ENCODE measurements around the gene TAF1A. TPM values are rescaled to one million over a fixed set of nuclear protein-coding genes. Genes with fewer than 3 reads are reported as not detected.

Gene TAF1A
- total and polyA plus RNA-seq, 2 donors (not counting 1 experiment from before 2014, with no cell fraction given) = 7.2 to 15.2 TPM

GRCh38 chr1:222546548-222547259 is 43.0 kb downstream of the TAF1A start:
- TF ChIP-seq CTCF (conservative IDR thresholded peaks at IDR 0.05 in 1 of 2, IDR thresholded peaks at IDR 0.05 in 1 of 2; ENCODE audit: low read depth in 1 of 2, low read length in 2 of 2) (no peak), EZH2 (IDR thresholded peaks at IDR 0.05; ENCODE audit: low read length, missing control alignments) (no peak)
- peak; percentile 78 to 80 for DNase-seq (ENCODE audit: low read depth in 2 of 2)
- H3K79me2 ChIP-seq (ENCODE audit: control insufficient read depth, insufficient read depth, low read length) = no peaks in the 10 kb centered on the region
- H3K9ac ChIP-seq (ENCODE audit: insufficient read depth, low read length) = no peak overlapping the region
- no peaks in the 10 kb centered on the region for H3K9me3 ChIP-seq (ENCODE audit: control insufficient read depth, insufficient read depth, low read depth, low read length)
- peak overlapping the region; percentile 66 for H3K4me2 ChIP-seq (ENCODE audit: extremely low read depth, insufficient read depth, low read length)
- H3K27ac ChIP-seq (ENCODE audit: insufficient read depth, low read length) = peak overlapping the region; percentile 47
- peak overlapping the region in 1 of 4 experiments; percentile 18 for H3K4me3 ChIP-seq (replicated peaks in 1 of 4; ENCODE audit: control extremely low read depth in 1 of 4, insufficient read depth in 1 of 4, low read depth in 3 of 4, low read length in 4 of 4)
- H2AFZ ChIP-seq (ENCODE audit: low read length) = peak overlapping the region; percentile 49
- no peaks in the 10 kb centered on the region for H3K36me3 ChIP-seq (ENCODE audit: control insufficient read depth, insufficient read depth, low read length)
- no peaks in the 10 kb centered on the region for H4K20me1 ChIP-seq (ENCODE audit: control insufficient read depth, extremely low read depth, insufficient read depth, low read length)
- peaks cover 2% of the 10 kb centered on the region for H3K4me1 ChIP-seq (ENCODE audit: control insufficient read depth, extremely low read depth, insufficient read depth, low read length)
- no peaks in the 10 kb centered on the region for H3K27me3 ChIP-seq (ENCODE audit: control insufficient read depth, insufficient read depth, low read length)

- Histone ChIP-seq H3K4me2 (ENCODE audit: extremely low read depth, insufficient read depth, low read length) (no peak overlapping the region), H3K36me3 (ENCODE audit: control insufficient read depth, insufficient read depth, low read length) (no peaks in the 10 kb centered on the region), H3K4me3 (replicated peaks in 1 of 4; ENCODE audit: control extremely low read depth in 1 of 4, insufficient read depth in 1 of 4, low read depth in 3 of 4, low read length in 4 of 4) (no peak overlapping the region), H2AFZ (ENCODE audit: low read length) (no peak overlapping the region), H3K27me3 (ENCODE audit: control insufficient read depth, insufficient read depth, low read length) (no peaks in the 10 kb centered on the region), H3K79me2 (ENCODE audit: control insufficient read depth, insufficient read depth, low read length) (no peaks in the 10 kb centered on the region), H3K27ac (ENCODE audit: insufficient read depth, low read length) (no peak overlapping the region), H3K4me1 (ENCODE audit: control insufficient read depth, extremely low read depth, insufficient read depth, low read length) (peaks cover 2% of the 10 kb centered on the region), H3K9me3 (ENCODE audit: control insufficient read depth, insufficient read depth, low read depth, low read length) (no peaks in the 10 kb centered on the region), H3K9ac (ENCODE audit: insufficient read depth, low read length) (no peak overlapping the region), H4K20me1 (ENCODE audit: control insufficient read depth, extremely low read depth, insufficient read depth, low read length) (no peaks in the 10 kb centered on the region)
- TF ChIP-seq CTCF (conservative IDR thresholded peaks at IDR 0.05 in 1 of 2, IDR thresholded peaks at IDR 0.05 in 1 of 2; ENCODE audit: low read depth in 1 of 2, low read length in 2 of 2) = no peak
- no peak for TF ChIP-seq EZH2 (IDR thresholded peaks at IDR 0.05; ENCODE audit: low read length, missing control alignments)
- no peak for DNase-seq (ENCODE audit: low read depth in 2 of 2)
Observed at GRCh38 chr1:222546091-222546490, 43.6 kb downstream of the TAF1A start.

- no peak for DNase-seq (ENCODE audit: low read depth in 2 of 2)
- Histone ChIP-seq H3K27me3 (ENCODE audit: control insufficient read depth, insufficient read depth, low read length) (no peaks in the 10 kb centered on the region), H3K79me2 (ENCODE audit: control insufficient read depth, insufficient read depth, low read length) (no peaks in the 10 kb centered on the region), H2AFZ (ENCODE audit: low read length) (no peak overlapping the region), H3K9ac (ENCODE audit: insufficient read depth, low read length) (no peak overlapping the region), H3K27ac (ENCODE audit: insufficient read depth, low read length) (no peak overlapping the region), H3K9me3 (ENCODE audit: control insufficient read depth, insufficient read depth, low read depth, low read length) (no peaks in the 10 kb centered on the region), H3K4me2 (ENCODE audit: extremely low read depth, insufficient read depth, low read length) (no peak overlapping the region), H4K20me1 (ENCODE audit: control insufficient read depth, extremely low read depth, insufficient read depth, low read length) (no peaks in the 10 kb centered on the region), H3K4me1 (ENCODE audit: control insufficient read depth, extremely low read depth, insufficient read depth, low read length) (peaks cover 2% of the 10 kb centered on the region), H3K36me3 (ENCODE audit: control insufficient read depth, insufficient read depth, low read length) (no peaks in the 10 kb centered on the region), H3K4me3 (replicated peaks in 1 of 4; ENCODE audit: control extremely low read depth in 1 of 4, insufficient read depth in 1 of 4, low read depth in 3 of 4, low read length in 4 of 4) (no peak overlapping the region)
- TF ChIP-seq EZH2 (IDR thresholded peaks at IDR 0.05; ENCODE audit: low read length, missing control alignments) = no peak
- TF ChIP-seq CTCF (conservative IDR thresholded peaks at IDR 0.05 in 1 of 2, IDR thresholded peaks at IDR 0.05 in 1 of 2; ENCODE audit: low read depth in 1 of 2, low read length in 2 of 2) = no peak
Observed at GRCh38 chr1:222543817-222544216, 45.9 kb downstream of the TAF1A start.
